Smooth muscle cell (in vitro differentiated cells): ENCODE results near the gene MLH1. TPM values are rescaled to one million over a fixed set of nuclear protein-coding genes. Genes with fewer than 3 reads are reported as not detected.

Experiments
- DNase-seq: peaks from one replicate; lab custom pipeline; 2025; ENCODE audit not compliant: unreplicated experiment; lab: John Stamatoyannopoulos, UW
- H2AFZ ChIP-seq: fragments of 200-600 bp; sonication (generic); 2 replicates; pipeline ENCODE4 v1.6.0; 2016; ENCODE audit warnings: antibody characterized with exemption, low read depth, mild to moderate bottlenecking
- H3F3A ChIP-seq: fragments of 200-600 bp; sonication (generic); 2 replicates; pipeline ENCODE4 v1.6.0; 2017; ENCODE audit warnings: antibody characterized with exemption, low read depth
- H3K27ac ChIP-seq: fragments of 200-600 bp; sonication (generic); 2 replicates; pipeline ENCODE4 v1.5.1; 2016; ENCODE audit warnings: low read depth, mild to moderate bottlenecking
- H3K27me3 ChIP-seq: fragments of 200-600 bp; sonication (generic); 2 replicates; pipeline ENCODE4 v1.6.1; 2016; ENCODE audit warnings: low read depth, mild to moderate bottlenecking
- H3K36me3 ChIP-seq: fragments of 200-600 bp; sonication (generic); 2 replicates; pipeline ENCODE4 v1.5.1; 2016; ENCODE audit warnings: low read depth
- H3K4me1 ChIP-seq: fragments of 200-600 bp; sonication (generic); 2 replicates; pipeline ENCODE4 v1.5.1; 2016; ENCODE audit warnings: low read depth
- H3K4me2 ChIP-seq: fragments of 200-600 bp; sonication (generic); 2 replicates; pipeline ENCODE4 v1.6.0; 2016; ENCODE audit warnings: mild to moderate bottlenecking
- H3K4me3 ChIP-seq: fragments of 200-600 bp; sonication (generic); 2 replicates; pipeline ENCODE4 v1.5.1; 2016; ENCODE audit warnings: mild to moderate bottlenecking
- H3K79me2 ChIP-seq: fragments of 200-600 bp; sonication (generic); 2 replicates; pipeline ENCODE4 v1.6.0; 2016; ENCODE audit warnings: low read depth, mild to moderate bottlenecking
- H3K9ac ChIP-seq: fragments of 200-600 bp; sonication (generic); 2 replicates; pipeline ENCODE4 v1.6.0; 2016; ENCODE audit warnings: low read depth
- H3K9me3 ChIP-seq: fragments of 200-600 bp; sonication (generic); replicated peaks from 2 replicates; pipeline ENCODE4 v1.5.1; 2016; ENCODE audit warnings: low read depth
- H4K20me1 ChIP-seq: fragments of 200-600 bp; sonication (generic); 2 replicates; pipeline ENCODE4 v1.6.0; 2016; ENCODE audit warnings: low read depth
- CTCF ChIP-seq: fragments of 200-600 bp; sonication (generic); IDR thresholded peaks from 2 replicates; pipeline ENCODE4 v1.5.1; 2017; ENCODE audit warnings: borderline replicate concordance, mild to moderate bottlenecking, antibody characterized with exemption; ENCODE audit not compliant: insufficient read depth, poor library complexity, severe bottlenecking
- WGBS: methylation state at CpG from one replicate; pipeline ENCODE4 v1.1.7; 2016; ENCODE audit warnings: low lambda C conversion rate; 5-methylcytosine and 5-hydroxymethylcytosine counted together
- polyA plus RNA-seq: library from polyadenylated mRNA; unstranded; fragments of >200 nt; fragmentation: Nextera tagmentation; extraction: Ambion mirVana; gene quantifications from 2 replicates; pipeline ENCODE4 v1.2.1, GENCODE V29; 2016
- total RNA-seq: library from RNA; depleted of rRNA; stranded (reverse); fragments of >200 nt; gene quantifications from 2 replicates; pipeline ENCODE4 v1.2.3, GENCODE V29; 2014

MLH1 gene
- total and polyA plus RNA-seq, 2 experiments from 2014 or later = 22.6 to 28.3 TPM

- no peak for DNase-seq
- Histone ChIP-seq H2AFZ (no peak overlapping the region), H3K4me1 (no peaks in the 10 kb centered on the region), H3K27ac (no peak overlapping the region), H3K9me3 (peaks cover 19% of the 10 kb centered on the region), H3K27me3 (no peaks in the 10 kb centered on the region), H4K20me1 (no peaks in the 10 kb centered on the region), H3K9ac (no peak overlapping the region), H3K4me2 (no peak overlapping the region), H3K36me3 (peaks cover 53% of the 10 kb centered on the region), H3F3A (no peaks in the 10 kb centered on the region), H3K79me2 (no peaks in the 10 kb centered on the region), H3K4me3 (no peak overlapping the region)
- 98% methylated on average over 3 of the region's 3 CpGs for WGBS
- TF ChIP-seq CTCF = no peak
Observed at GRCh38 chr3:37037352-37037751, 44.0 kb downstream of the MLH1 start.

DNA sequence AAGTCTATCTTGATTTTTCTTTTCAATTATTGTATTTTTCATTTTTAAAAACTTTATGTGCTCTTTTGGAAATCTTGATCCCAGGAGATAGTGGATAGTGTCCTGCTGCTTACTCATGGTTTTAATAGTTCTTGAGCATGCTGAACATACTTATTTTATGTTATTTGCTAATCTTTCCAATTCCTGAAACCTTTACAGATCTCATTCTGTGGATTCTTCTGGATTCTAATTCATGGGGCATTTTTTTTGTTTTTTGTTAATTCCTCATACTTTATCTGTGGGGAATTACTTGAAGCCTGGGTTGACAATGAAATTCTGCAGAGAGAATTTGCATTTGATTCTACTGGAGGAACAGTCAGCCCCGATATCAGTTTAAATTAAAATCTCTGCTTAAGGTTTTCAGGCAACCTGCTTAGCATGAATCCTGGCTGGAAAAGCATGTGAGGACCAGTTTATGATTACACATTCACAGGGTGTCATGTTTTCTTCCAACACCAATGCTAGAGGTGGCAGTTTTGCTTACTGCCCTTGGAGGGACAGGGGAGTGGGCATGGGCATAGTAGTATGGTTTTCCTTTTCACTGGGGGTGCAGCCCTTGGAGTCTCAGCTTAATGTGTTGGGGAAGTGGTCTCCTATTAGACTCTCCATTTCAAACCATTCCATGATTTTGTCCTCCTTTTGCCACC lies 46.0 kb downstream of the MLH1 start:
- Histone ChIP-seq H3F3A (no peaks in the 10 kb centered on the region), H4K20me1 (no peaks in the 10 kb centered on the region), H2AFZ (no peak overlapping the region), H3K4me2 (no peak overlapping the region), H3K4me1 (no peaks in the 10 kb centered on the region), H3K9me3 (peaks cover 19% of the 10 kb centered on the region), H3K27ac (no peak overlapping the region), H3K4me3 (no peak overlapping the region), H3K79me2 (no peaks in the 10 kb centered on the region), H3K9ac (no peak overlapping the region), H3K36me3 (peaks cover 48% of the 10 kb centered on the region), H3K27me3 (no peaks in the 10 kb centered on the region)
- WGBS = 100% methylated on average over 1 of the region's 1 CpG
- TF ChIP-seq CTCF = no peak
- DNase-seq = no peak

- peaks cover 17% of the 10 kb centered on the region for H3K9me3 ChIP-seq
- 87% methylated on average over 1 of the region's 1 CpG for WGBS
- TF ChIP-seq CTCF = no peak
- no peak overlapping the region for H3K4me2 ChIP-seq
- no peaks in the 10 kb centered on the region for H4K20me1 ChIP-seq
- no peak overlapping the region for H2AFZ ChIP-seq
- no peak overlapping the region for H3K9ac ChIP-seq
- H3K27ac ChIP-seq = no peak overlapping the region
- peaks cover 39% of the 10 kb centered on the region for H3K36me3 ChIP-seq
- DNase-seq = no peak
- H3F3A ChIP-seq = no peaks in the 10 kb centered on the region
- H3K27me3 ChIP-seq = no peaks in the 10 kb centered on the region
- H3K4me1 ChIP-seq = no peaks in the 10 kb centered on the region
- H3K4me3 ChIP-seq = no peak overlapping the region
- H3K79me2 ChIP-seq = no peaks in the 10 kb centered on the region
Observed at GRCh38 chr3:37040231-37040630, 46.9 kb downstream of the MLH1 start.
